HG03175 (cell line): ENCODE measurements around the gene KCNJ15.
A peak's percentile ranks its signal among the peaks of the same experiment; 100 is the strongest.

Source experiments
- ATAC-seq: cut with Tn5 transposase; IDR thresholded peaks from one replicate; pipeline ENCODE4 v1.9.1; 2021; ENCODE audit warnings: mild to moderate bottlenecking, moderate library complexity; ENCODE audit not compliant: unreplicated experiment

KCNJ15 gene

GRCh38 chr21:38352536-38353219 lies 95.9 kb downstream of the KCNJ15 start:
- no peak for ATAC-seq

- ATAC-seq = no peak
These were observed 97.4 kb downstream of the KCNJ15 start for GRCh38 chr21:38354231-38354630.

GRCh38 chr21:38354746-38355145 lies 98.0 kb downstream of the KCNJ15 start:
- no peak for ATAC-seq

GRCh38 chr21:38355353-38355752 lies 98.6 kb downstream of the KCNJ15 start:
- ATAC-seq = no peak

GRCh38 chr21:38355992-38356781 lies 99.4 kb downstream of the KCNJ15 start:
- ATAC-seq = peak; percentile 49
